ENCODE results near the gene CENPP.

DNA sequence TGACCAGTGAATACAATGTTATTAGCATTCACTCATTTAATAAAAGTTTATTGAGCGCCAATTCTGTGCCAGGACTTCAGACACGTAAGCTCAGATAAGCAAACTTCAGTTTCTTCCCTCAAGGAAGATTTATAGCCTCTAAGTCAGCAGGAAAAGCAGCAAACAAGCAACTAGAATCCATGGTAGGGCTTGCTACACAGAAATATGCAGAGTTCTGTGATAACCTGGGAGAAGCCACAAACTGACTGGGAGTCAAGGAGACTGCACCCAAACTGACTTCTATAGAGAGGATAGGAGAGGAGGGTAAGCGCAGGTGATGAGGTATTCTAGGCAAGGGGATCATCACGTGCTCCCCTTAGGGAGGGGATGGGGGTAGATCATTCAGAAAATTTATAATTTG lies 80.1 kb downstream of the CENPP start:
- TF ChIP-seq, protein P1, sequence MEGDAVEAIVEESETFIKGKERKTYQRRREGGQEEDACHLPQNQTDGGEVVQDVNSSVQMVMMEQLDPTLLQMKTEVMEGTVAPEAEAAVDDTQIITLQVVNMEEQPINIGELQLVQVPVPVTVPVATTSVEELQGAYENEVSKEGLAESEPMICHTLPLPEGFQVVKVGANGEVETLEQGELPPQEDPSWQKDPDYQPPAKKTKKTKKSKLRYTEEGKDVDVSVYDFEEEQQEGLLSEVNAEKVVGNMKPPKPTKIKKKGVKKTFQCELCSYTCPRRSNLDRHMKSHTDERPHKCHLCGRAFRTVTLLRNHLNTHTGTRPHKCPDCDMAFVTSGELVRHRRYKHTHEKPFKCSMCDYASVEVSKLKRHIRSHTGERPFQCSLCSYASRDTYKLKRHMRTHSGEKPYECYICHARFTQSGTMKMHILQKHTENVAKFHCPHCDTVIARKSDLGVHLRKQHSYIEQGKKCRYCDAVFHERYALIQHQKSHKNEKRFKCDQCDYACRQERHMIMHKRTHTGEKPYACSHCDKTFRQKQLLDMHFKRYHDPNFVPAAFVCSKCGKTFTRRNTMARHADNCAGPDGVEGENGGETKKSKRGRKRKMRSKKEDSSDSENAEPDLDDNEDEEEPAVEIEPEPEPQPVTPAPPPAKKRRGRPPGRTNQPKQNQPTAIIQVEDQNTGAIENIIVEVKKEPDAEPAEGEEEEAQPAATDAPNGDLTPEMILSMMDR (conservative IDR thresholded peaks at IDR 0.05 in 1 of 2, IDR thresholded peaks at IDR 0.05 in 1 of 2; ENCODE audit: extremely low read depth in 1 of 2, insufficient read depth in 1 of 2, low read depth in 1 of 2, low read length in 2 of 2): no peak
- no peak for TF ChIP-seq EZH2 (IDR thresholded peaks at IDR 0.05; ENCODE audit: borderline replicate concordance, low read length)
